Pancreas (tissue), 10 donors: Measurements from ENCODE around the gene HSF4. TPM values are rescaled to one million over a fixed set of nuclear protein-coding genes. Genes with fewer than 3 reads are reported as not detected.
A peak's percentile ranks its signal among the peaks of the same experiment; 100 is the strongest.

Source experiments
- ATAC-seq, 4 donors: fragments of 200-7000 bp; cut with Tn5 transposase; one replicate each; pipeline versions ENCODE4 v1.8.0 to v1.9.1; 2020; ENCODE audit warnings: mild to moderate bottlenecking in 4 of 4, moderate library complexity in 4 of 4
- DNase-seq, 6 donors: peaks; one replicate each; pipeline ENCODE4 v3.0.0-alpha.2; 2020
- FAIRE-seq: peaks from 2 replicates; lab custom pipeline; 2012; peaks lifted over from hg19 to GRCh38; lab: Jason Lieb, UNC
- H3K27ac ChIP-seq, 4 donors: fragments of 200-600 bp; sonication (generic); 1 replicate in 3 of 4; 2 replicates in 1 of 4; pipeline versions ENCODE4 v1.5.0 to v1.8.0; 2020
- H3K27me3 ChIP-seq, 4 donors: fragments of 200-600 bp; one replicate each; pipeline ENCODE4 v1.8.0; 2021
- H3K36me3 ChIP-seq, 3 donors: fragments of 200-600 bp; sonication (generic) in 1 of 3; one replicate each; pipeline versions ENCODE4 v1.5.0 to v1.8.0; 2020 to 2021
- H3K4me1 ChIP-seq, 3 donors: fragments of 200-600 bp; one replicate each; pipeline ENCODE4 v1.8.0; 2021
- H3K4me3 ChIP-seq, 4 donors: fragments of 200-600 bp; sonication (generic) in 2 of 4; one replicate each; pipeline versions ENCODE4 v1.5.0 to v1.8.0; 2020 to 2021
- H3K9me3 ChIP-seq, 4 donors: fragments of 200-600 bp; one replicate each; pipeline ENCODE4 v1.8.0; 2021
- WGBS, 2 donors: extraction: QIAGEN DNeasy Blood & Tissue Kit; methylation state at CpG; one replicate each; pipeline ENCODE4 v1.1.7; 2013; 5-methylcytosine and 5-hydroxymethylcytosine counted together
- intact Hi-C, 3 donors: fragments of 100-400 bp; cut with DNase I; formaldehyde crosslinking; loops; one replicate each; pipeline versions ENCODE4 v1.11.1 to v1.14.2; 2022
- polyA plus RNA-seq, 2 donors: library from polyadenylated mRNA; stranded (reverse); fragments of 200-250 nt; gene quantifications; one replicate each; pipeline ENCODE4 v1.2.3, GENCODE V29; 2013
- total RNA-seq, 6 donors: library from RNA; stranded (reverse); fragmentation: NEBNext Ultra II Directional in 4 of 6; extraction: Animal tissue kit (Norgen Biotek cat#: 25700) in 4 of 6; gene quantifications; one replicate each; pipeline versions ENCODE4 v1.2.1 to v1.2.4, GENCODE V29; 2021 to 2023
- TF ChIP-seq, protein P1 (sequence below), 4 donors: fragments of 200-600 bp; sonication (generic) in 3 of 4; IDR thresholded peaks; one replicate each; pipeline versions ENCODE4 v1.5.0 to v1.8.0; 2021; ENCODE audit warnings: antibody characterized with exemption in 4 of 4
- donor health status: healthy with polysubstance abuse.
- donor health status: DM: no; HTN: no; CAD: no; lungs with moderate emphysema.
- donor health status: DM: no; HTN: no; CAD: no.
- donor health status: control.
- donor health status: control.
- donor health status: Bipolar disorder and iron deficiency.
- donor health status: DM: yes; HTN: yes; CAD: no.
- donor health status: DM: no; HTN: no; CAD: no.
- donor health status: DM: no; HTN: no; CAD: no.
- donor health status: DM: yes; HTN: yes; CAD: no.

HSF4 gene
- total and polyA plus RNA-seq, 8 donors, result 34.9 to 330 (median 61.6) TPM

DNA sequence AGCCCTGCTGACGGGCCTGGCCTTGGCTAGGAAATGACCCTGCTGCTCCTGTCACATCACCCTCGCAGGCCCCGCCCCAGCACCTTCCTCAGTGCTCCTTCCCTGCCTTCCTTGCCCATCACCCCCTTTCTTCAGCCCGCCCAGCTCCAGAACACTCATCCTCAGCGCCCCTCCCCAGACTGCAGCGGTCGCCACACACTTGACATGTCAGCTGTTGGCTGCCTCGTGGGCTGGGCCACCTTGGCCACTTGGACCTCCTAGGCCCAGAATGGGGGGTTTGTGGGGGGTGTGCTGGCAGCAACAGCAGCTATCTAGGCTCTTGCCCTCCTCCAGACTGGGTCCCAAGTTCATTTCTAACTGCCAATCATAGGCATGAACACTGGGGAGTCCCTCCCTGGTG lies 45.0 kb downstream of the HSF4 start:
- ATAC-seq (no peak), DNase-seq (no peak), FAIRE-seq (no peak)
- TF ChIP-seq, protein P1, sequence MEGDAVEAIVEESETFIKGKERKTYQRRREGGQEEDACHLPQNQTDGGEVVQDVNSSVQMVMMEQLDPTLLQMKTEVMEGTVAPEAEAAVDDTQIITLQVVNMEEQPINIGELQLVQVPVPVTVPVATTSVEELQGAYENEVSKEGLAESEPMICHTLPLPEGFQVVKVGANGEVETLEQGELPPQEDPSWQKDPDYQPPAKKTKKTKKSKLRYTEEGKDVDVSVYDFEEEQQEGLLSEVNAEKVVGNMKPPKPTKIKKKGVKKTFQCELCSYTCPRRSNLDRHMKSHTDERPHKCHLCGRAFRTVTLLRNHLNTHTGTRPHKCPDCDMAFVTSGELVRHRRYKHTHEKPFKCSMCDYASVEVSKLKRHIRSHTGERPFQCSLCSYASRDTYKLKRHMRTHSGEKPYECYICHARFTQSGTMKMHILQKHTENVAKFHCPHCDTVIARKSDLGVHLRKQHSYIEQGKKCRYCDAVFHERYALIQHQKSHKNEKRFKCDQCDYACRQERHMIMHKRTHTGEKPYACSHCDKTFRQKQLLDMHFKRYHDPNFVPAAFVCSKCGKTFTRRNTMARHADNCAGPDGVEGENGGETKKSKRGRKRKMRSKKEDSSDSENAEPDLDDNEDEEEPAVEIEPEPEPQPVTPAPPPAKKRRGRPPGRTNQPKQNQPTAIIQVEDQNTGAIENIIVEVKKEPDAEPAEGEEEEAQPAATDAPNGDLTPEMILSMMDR (IDR thresholded peaks at IDR 0.05), result no peak
- Histone ChIP-seq H3K4me3 (no peak overlapping the region), H3K4me1 (peaks cover 16 to 19% (median 18%) of the 10 kb centered on the region in 3 donors), H3K27ac (no peak overlapping the region), H3K9me3 (no peaks in the 10 kb centered on the region), H3K27me3 (no peaks in the 10 kb centered on the region), H3K36me3 (no peaks in the 10 kb centered on the region)
- intact Hi-C loops, result no loop called here
- WGBS, 2 donors, result 84 to 86% methylated on average over 6 to 8 of the region's 8 CpGs

DNA sequence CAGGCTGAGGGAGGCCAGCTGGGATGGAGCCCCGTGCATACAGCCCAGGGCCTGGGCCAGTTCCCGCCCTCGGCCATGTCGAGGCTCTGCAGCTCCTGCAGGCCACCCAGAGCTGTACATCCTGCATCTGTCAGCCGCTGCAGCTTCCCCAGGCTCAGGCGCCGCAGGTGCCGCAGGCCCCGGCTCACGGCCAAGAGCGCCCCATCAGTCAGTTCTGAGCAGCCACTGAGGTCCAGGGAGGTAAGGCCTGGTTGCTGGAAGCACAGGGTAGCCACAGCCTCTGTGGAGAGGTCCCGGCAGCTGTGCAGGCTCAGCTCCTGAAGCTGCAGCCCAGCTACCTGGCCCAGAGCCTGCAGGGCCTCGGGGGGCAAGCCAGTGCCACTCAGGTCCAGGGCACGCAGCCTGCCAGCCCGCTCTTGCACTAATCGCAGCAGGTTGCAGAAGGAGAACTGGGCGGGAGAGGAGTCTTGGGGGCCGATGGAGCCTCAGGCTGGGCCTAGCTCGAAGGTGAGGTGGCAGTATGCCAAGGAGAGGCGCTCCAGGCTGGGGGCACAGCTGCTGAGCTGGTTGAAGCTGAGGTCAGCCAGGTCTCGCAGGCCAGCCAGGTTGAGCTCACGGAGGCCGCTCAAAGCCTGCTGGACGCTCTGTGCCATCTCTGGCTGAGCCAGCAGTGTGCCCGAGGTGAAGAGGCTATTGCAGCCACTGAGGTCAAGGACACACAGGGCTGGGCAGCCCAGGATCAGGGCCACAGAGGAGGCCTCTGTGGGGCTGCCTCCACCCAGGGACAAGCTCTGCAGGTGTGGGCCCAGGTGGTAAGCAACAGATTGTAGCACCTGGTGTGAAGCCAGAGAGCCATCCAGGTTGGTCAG lies 45.8 kb downstream of the HSF4 start:
- Histone ChIP-seq H3K9me3 (no peaks in the 10 kb centered on the region), H3K36me3 (no peaks in the 10 kb centered on the region), H3K27ac (no peak overlapping the region), H3K27me3 (no peaks in the 10 kb centered on the region), H3K4me3 (no peak overlapping the region), H3K4me1 (peaks cover 20 to 23% (median 23%) of the 10 kb centered on the region in 3 donors)
- ATAC-seq (no peak), FAIRE-seq (no peak), DNase-seq (peak in 1 of 6 donors; percentile 43)
- intact Hi-C loops, result no loop called here
- 87% methylated on average over 24 to 25 of the region's 25 CpGs for WGBS, 2 donors
- TF ChIP-seq, protein P1 (IDR thresholded peaks at IDR 0.05), result no peak

DNA sequence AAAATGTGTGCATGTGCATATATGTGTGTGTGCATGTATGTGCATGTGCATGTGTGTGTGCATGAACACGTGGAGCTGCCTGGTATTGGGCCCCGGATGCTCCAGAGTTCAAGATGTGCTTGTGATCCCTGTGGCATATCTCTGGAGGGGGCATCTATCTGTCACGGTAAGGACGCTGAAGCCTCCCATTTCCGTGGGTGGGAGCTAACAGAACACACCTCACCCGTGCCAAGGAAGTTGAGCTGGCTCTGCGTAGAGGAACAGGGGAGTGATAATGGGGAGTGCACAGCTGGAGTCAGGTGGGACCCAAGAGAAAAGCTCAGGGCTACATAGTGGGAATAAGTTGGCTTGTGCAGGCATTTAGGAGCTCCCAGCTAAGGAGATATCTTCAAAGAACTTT lies 47.1 kb downstream of the HSF4 start:
- FAIRE-seq (no peak), DNase-seq (no peak), ATAC-seq (no peak)
- TF ChIP-seq, protein P1 (IDR thresholded peaks at IDR 0.05), result no peak
- Histone ChIP-seq H3K27ac (no peak overlapping the region), H3K36me3 (no peaks in the 10 kb centered on the region), H3K9me3 (no peaks in the 10 kb centered on the region), H3K4me3 (no peak overlapping the region), H3K27me3 (no peaks in the 10 kb centered on the region), H3K4me1 (peaks cover 20 to 23% (median 23%) of the 10 kb centered on the region in 3 donors)
- 85 to 87% methylated on average over 7 of the region's 7 CpGs for WGBS, 2 donors
- intact Hi-C loops, result no loop called here

DNA sequence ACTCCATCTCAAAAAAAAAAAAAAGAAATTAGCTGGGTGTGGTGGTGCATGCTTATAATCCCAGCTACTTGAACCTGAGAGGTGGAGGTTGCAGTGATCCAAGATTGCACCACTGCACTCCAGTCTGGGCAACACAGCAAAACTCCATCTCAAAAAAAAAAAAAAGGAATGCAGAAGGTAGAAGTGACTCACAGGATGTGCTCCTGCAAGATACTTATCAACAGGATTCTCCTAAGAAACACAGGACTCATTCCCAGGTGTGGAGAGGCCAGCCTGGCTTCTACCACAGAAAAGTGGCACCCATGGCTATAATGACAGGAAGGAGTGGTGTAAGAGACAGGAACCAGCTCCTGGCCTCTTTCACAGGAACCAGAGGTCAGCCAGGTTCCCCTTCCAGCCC lies 48.2 kb downstream of the HSF4 start:
- H3K4me3 ChIP-seq, result no peak overlapping the region
- H3K4me1 ChIP-seq, result peaks cover 20 to 23% (median 23%) of the 10 kb centered on the region in 3 donors
- TF ChIP-seq, protein P1 (IDR thresholded peaks at IDR 0.05), result no peak
- no peak for ATAC-seq
- H3K9me3 ChIP-seq, result no peaks in the 10 kb centered on the region
- no peaks in the 10 kb centered on the region for H3K36me3 ChIP-seq
- no peak for FAIRE-seq
- H3K27me3 ChIP-seq, result no peaks in the 10 kb centered on the region
- H3K27ac ChIP-seq, result peak overlapping the region in 2 of 4 donors; percentile 13 to 69
- intact Hi-C loops, result no loop called here
- no peak for DNase-seq
